Loucy (cell line): ENCODE data around the gene IGSF8.

Experiments used
- H2AFZ ChIP-seq: fragments of 200-600 bp; sonication (generic); 2 replicates; pipeline ENCODE4 v1.6.0; 2016; ENCODE audit warnings: antibody characterized with exemption, mild to moderate bottlenecking, low read length, moderate library complexity
- H3F3A ChIP-seq: fragments of 200-600 bp; 2 replicates; pipeline ENCODE4 v1.6.0; 2016; ENCODE audit warnings: antibody characterized with exemption, low read depth, mild to moderate bottlenecking
- H3K27me3 ChIP-seq: fragments of 200-600 bp; sonication (generic); 2 replicates; pipeline ENCODE4 v1.6.1; 2014; ENCODE audit warnings: low read length, mild to moderate bottlenecking; ENCODE audit not compliant: insufficient read depth, poor library complexity, severe bottlenecking
- H3K36me3 ChIP-seq: fragments of 200-600 bp; sonication (generic); 2 replicates; pipeline ENCODE4 v1.6.1; 2016; ENCODE audit warnings: low read length; ENCODE audit not compliant: insufficient read depth
- H3K4me1 ChIP-seq: fragments of 200-600 bp; sonication (generic); 2 replicates; pipeline ENCODE4 v1.5.1; 2014; ENCODE audit warnings: low read length, mild to moderate bottlenecking; ENCODE audit not compliant: insufficient read depth, poor library complexity, severe bottlenecking
- H3K4me2 ChIP-seq: fragments of 200-600 bp; sonication (generic); 2 replicates; pipeline ENCODE4 v1.6.0; 2014; ENCODE audit warnings: antibody characterized with exemption, low read length, low read depth, mild to moderate bottlenecking; ENCODE audit not compliant: poor library complexity, severe bottlenecking
- H3K4me3 ChIP-seq: fragments of 200-600 bp; sonication (generic); 2 replicates; pipeline ENCODE4 v1.5.1; 2014; ENCODE audit warnings: low read length, mild to moderate bottlenecking, mixed read lengths; ENCODE audit not compliant: poor library complexity, severe bottlenecking
- H3K79me2 ChIP-seq: fragments of 200-600 bp; sonication (generic); 2 replicates; pipeline ENCODE4 v1.6.1; 2014; ENCODE audit warnings: low read length; ENCODE audit not compliant: insufficient read depth
- H3K9ac ChIP-seq: fragments of 200-600 bp; sonication (generic); 2 replicates; pipeline ENCODE4 v1.6.0; 2014; ENCODE audit warnings: mild to moderate bottlenecking, low read depth, low read length, moderate library complexity; ENCODE audit not compliant: poor library complexity, severe bottlenecking
- H3K9me2 ChIP-seq: fragments of 200-600 bp; sonication (generic); replicated peaks from 2 replicates; pipeline ENCODE4 v1.6.1; 2016; ENCODE audit warnings: low read depth, low read length, mixed read lengths
- H3K9me3 ChIP-seq: fragments of 200-600 bp; sonication (generic); 2 replicates; pipeline ENCODE4 v1.6.1; 2014; ENCODE audit warnings: mild to moderate bottlenecking, antibody characterized with exemption, low read length, low read depth; ENCODE audit not compliant: insufficient read depth
- H4K20me1 ChIP-seq: fragments of 200-600 bp; sonication (generic); 2 replicates; pipeline ENCODE4 v1.6.0; 2014; ENCODE audit warnings: antibody characterized with exemption, low read length, mild to moderate bottlenecking; ENCODE audit not compliant: insufficient read depth, poor library complexity, severe bottlenecking
- EZH2phosphoT487 ChIP-seq: fragments of 200-600 bp; IDR thresholded peaks from 2 replicates; pipeline ENCODE4 v1.6.1; 2018; ENCODE audit warnings: antibody characterized with exemption, mild to moderate bottlenecking, moderate library complexity, borderline replicate concordance
- TF ChIP-seq, protein P1 (sequence below): fragments of 200-600 bp; sonication (generic); conservative IDR thresholded peaks from 2 replicates; pipeline ENCODE4 v1.5.1; 2014; ENCODE audit warnings: mild to moderate bottlenecking, antibody characterized with exemption, low read length

The IGSF8 gene

DNA sequence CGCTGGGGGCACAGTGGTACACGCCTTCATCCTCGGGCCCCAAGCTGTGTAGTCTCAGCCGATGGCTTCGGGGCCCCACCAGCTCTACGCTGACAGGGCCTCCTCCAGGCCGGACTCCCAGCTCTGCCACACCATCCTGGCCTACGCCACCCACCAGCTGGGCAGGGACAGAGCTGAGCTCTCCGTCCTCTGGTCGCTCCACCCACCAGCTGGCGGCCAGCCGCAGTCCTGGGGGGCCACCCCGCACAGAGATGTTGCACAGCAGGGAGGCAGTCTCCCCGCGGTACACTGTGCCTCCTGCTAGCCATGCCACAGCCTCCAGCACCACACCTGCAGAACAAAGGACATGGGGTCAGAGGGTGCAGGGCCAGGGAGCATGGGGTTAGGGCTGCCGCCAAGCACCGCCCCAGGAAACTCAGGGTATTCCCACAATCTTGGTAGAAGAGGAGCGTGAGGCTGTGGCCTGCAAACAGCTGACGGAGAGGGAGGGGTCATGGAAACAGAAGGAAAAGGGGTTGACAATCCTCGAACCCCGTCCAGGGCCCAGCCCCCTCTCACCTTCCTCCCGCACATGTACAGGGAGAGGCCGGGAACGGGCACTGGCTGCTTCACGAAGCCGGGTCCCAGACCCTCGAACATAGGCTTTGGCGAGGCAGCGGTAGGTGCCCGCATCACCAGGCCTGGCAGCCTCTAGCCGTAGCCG, 5.9 kb downstream of the IGSF8 start:
- H3K9me2 ChIP-seq, result no peaks in the 10 kb centered on the region
- H3K4me2 ChIP-seq, result no peak overlapping the region
- no peaks in the 10 kb centered on the region for H3K9me3 ChIP-seq
- peaks cover 11% of the 10 kb centered on the region; the same call in 1 of the 2 replicates for H3K79me2 ChIP-seq
- H4K20me1 ChIP-seq, result no peaks in the 10 kb centered on the region
- no peak overlapping the region for H3K9ac ChIP-seq
- H3K36me3 ChIP-seq, result peaks cover 3% of the 10 kb centered on the region; the same call in 1 of the 2 replicates
- no peaks in the 10 kb centered on the region for H3F3A ChIP-seq
- H2AFZ ChIP-seq, result no peak overlapping the region
- H3K4me3 ChIP-seq, result no peak overlapping the region
- no peaks in the 10 kb centered on the region for H3K27me3 ChIP-seq
- no peak for TF ChIP-seq EZH2phosphoT487
- H3K4me1 ChIP-seq, result peaks cover 12% of the 10 kb centered on the region

DNA sequence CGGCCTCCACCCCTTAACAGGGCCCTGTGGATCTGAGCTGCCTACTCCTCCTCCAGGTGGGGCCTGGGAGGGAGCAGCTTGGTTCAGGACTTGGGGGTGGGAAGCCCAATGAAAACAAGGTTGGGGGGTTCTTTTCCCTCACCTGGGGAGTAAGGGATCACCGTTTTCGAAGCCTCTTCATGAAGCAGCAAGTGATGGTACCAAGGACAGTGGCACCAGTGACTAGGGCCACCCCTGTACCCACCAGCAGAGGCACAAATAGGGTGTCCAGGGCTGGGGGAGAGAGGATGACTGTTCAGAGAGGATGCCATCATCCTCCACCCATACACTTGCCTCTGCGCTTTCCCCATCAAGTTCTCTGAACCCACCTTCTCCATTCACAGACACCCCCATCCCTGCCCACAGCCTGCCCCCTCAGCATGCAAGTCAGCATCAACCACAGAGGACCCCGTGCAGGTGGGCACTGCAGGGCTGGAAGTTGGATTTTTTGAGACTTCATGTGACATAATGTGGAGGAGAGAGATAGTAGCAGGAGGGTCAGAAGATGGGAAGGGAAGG, 6.7 kb downstream of the IGSF8 start:
- H3K36me3 ChIP-seq, result peaks cover 3% of the 10 kb centered on the region; the same call in 1 of the 2 replicates
- peaks cover 4% of the 10 kb centered on the region for H3K4me1 ChIP-seq
- no peaks in the 10 kb centered on the region for H3K9me3 ChIP-seq
- H3K27me3 ChIP-seq, result no peaks in the 10 kb centered on the region
- H3K9me2 ChIP-seq, result no peaks in the 10 kb centered on the region
- no peak overlapping the region for H2AFZ ChIP-seq
- H3F3A ChIP-seq, result no peaks in the 10 kb centered on the region
- TF ChIP-seq EZH2phosphoT487, result no peak
- TF ChIP-seq, protein P1, sequence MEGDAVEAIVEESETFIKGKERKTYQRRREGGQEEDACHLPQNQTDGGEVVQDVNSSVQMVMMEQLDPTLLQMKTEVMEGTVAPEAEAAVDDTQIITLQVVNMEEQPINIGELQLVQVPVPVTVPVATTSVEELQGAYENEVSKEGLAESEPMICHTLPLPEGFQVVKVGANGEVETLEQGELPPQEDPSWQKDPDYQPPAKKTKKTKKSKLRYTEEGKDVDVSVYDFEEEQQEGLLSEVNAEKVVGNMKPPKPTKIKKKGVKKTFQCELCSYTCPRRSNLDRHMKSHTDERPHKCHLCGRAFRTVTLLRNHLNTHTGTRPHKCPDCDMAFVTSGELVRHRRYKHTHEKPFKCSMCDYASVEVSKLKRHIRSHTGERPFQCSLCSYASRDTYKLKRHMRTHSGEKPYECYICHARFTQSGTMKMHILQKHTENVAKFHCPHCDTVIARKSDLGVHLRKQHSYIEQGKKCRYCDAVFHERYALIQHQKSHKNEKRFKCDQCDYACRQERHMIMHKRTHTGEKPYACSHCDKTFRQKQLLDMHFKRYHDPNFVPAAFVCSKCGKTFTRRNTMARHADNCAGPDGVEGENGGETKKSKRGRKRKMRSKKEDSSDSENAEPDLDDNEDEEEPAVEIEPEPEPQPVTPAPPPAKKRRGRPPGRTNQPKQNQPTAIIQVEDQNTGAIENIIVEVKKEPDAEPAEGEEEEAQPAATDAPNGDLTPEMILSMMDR, result no peak
- H4K20me1 ChIP-seq, result no peaks in the 10 kb centered on the region
- H3K4me2 ChIP-seq, result no peak overlapping the region
- H3K9ac ChIP-seq, result no peak overlapping the region
- no peak overlapping the region for H3K4me3 ChIP-seq
- H3K79me2 ChIP-seq, result peaks cover 5% of the 10 kb centered on the region; the same call in 1 of the 2 replicates

DNA sequence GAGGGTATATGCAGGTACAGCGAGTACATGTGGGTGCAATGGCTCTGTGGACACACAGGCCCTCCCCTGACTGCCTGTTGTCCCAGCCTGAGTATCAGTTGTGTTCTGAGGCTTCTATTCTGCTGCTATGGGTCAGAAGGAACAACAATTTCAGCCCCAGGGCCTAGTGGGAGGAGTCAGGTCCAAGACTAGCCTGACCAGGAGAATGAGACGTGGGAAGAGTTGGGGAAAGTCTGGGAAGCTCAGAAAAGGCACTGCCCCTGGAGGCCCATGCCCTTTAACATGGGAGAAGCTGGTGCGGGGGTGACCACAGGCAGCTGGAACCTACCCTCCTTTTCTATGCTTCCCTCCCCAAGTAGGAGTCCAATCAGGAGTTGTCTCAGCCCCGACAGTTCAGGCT, 7.7 kb downstream of the IGSF8 start:
- Histone ChIP-seq H3K4me2 (no peak overlapping the region), H3K4me1 (no peaks in the 10 kb centered on the region), H3K79me2 (no peaks in the 10 kb centered on the region), H3K36me3 (peaks cover 3% of the 10 kb centered on the region; the same call in 1 of the 2 replicates), H3K9me3 (no peaks in the 10 kb centered on the region), H3K27me3 (no peaks in the 10 kb centered on the region), H4K20me1 (no peaks in the 10 kb centered on the region), H3F3A (no peaks in the 10 kb centered on the region), H3K9me2 (no peaks in the 10 kb centered on the region), H3K9ac (no peak overlapping the region), H2AFZ (no peak overlapping the region), H3K4me3 (no peak overlapping the region)
- TF ChIP-seq, protein P1, result no peak
- no peak for TF ChIP-seq EZH2phosphoT487

GRCh38 chr1:160089883-160090282, 8.5 kb downstream of the IGSF8 start:
- no peak overlapping the region for H2AFZ ChIP-seq
- TF ChIP-seq, protein P1, result no peak
- no peak for TF ChIP-seq EZH2phosphoT487

More at GRCh38 chr1:160089883-160090282, 8.5 kb downstream of the IGSF8 start:
- Histone ChIP-seq H3F3A (no peaks in the 10 kb centered on the region), H3K27me3 (no peaks in the 10 kb centered on the region), H3K79me2 (no peaks in the 10 kb centered on the region), H3K9ac (no peak overlapping the region), H3K4me3 (no peak overlapping the region), H3K9me2 (no peaks in the 10 kb centered on the region), H3K9me3 (no peaks in the 10 kb centered on the region), H3K36me3 (peaks cover 3% of the 10 kb centered on the region; the same call in 1 of the 2 replicates), H3K4me2 (no peak overlapping the region), H4K20me1 (no peaks in the 10 kb centered on the region), H3K4me1 (no peaks in the 10 kb centered on the region)
